ENCODE data around the gene DMD.

DNA sequence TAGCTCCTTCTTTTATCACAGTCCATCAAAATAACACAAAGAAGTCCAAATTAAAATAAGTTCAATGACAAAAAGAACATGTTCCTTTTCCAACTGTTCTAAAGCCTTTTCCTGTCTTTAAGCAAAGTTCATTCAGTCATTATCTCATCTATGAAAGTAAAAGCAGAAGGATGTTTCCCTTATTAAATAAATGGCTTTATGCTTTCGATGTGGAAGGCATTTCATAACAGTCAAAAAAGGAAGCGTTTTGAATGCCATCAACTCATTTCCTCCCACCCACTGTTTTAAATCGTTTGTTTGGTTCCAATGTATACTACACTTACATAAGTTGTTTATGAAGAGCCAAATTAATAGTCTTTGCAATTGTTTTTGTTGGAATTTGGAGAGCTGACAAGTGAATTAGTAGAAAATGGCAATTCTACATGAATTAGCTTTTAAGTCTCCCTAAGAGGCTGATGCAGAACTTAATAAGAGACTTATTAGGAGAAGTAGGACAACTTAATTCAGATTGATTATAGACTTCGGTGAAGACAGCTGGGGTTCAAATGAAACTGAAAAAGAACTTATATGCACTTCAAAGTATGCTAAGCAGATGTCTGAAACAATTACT lies 1746.9 kb downstream of the DMD start:
- TF ChIP-seq, protein P1, sequence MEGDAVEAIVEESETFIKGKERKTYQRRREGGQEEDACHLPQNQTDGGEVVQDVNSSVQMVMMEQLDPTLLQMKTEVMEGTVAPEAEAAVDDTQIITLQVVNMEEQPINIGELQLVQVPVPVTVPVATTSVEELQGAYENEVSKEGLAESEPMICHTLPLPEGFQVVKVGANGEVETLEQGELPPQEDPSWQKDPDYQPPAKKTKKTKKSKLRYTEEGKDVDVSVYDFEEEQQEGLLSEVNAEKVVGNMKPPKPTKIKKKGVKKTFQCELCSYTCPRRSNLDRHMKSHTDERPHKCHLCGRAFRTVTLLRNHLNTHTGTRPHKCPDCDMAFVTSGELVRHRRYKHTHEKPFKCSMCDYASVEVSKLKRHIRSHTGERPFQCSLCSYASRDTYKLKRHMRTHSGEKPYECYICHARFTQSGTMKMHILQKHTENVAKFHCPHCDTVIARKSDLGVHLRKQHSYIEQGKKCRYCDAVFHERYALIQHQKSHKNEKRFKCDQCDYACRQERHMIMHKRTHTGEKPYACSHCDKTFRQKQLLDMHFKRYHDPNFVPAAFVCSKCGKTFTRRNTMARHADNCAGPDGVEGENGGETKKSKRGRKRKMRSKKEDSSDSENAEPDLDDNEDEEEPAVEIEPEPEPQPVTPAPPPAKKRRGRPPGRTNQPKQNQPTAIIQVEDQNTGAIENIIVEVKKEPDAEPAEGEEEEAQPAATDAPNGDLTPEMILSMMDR (IDR thresholded peaks at IDR 0.05), result no peak
- no peak for TF ChIP-seq POLR2AphosphoS5 (IDR thresholded peaks at IDR 0.05; ENCODE audit: low read depth, low read length)

Data from Panc1 (cell line).